Lower lobe of right lung (tissue), 2 donors: ENCODE results near the gene INF2. TPM values are rescaled to one million over a fixed set of nuclear protein-coding genes. Genes with fewer than 3 reads are reported as not detected.

Experiments
- ATAC-seq, 2 donors: fragments of 200-7000 bp; cut with Tn5 transposase; one replicate each; pipeline ENCODE4 v1.9.1; 2020 to 2022; ENCODE audit warnings: mild to moderate bottlenecking in 2 of 2, moderate library complexity in 2 of 2
- DNase-seq: peaks from one replicate; pipeline ENCODE4 v3.0.0-alpha.2; 2020
- H3K27ac ChIP-seq: fragments of 200-600 bp; one replicate; pipeline ENCODE4 v1.8.0; 2022
- H3K27me3 ChIP-seq: fragments of 200-600 bp; one replicate; pipeline ENCODE4 v1.8.0; 2022; ENCODE audit warnings: low read depth
- H3K36me3 ChIP-seq: fragments of 200-600 bp; one replicate; pipeline ENCODE4 v1.8.0; 2022; ENCODE audit warnings: mild to moderate bottlenecking
- H3K4me1 ChIP-seq: fragments of 200-600 bp; one replicate; pipeline ENCODE4 v1.8.0; 2022
- H3K4me3 ChIP-seq: fragments of 200-600 bp; one replicate; pipeline ENCODE4 v1.8.0; 2022; ENCODE audit warnings: mild to moderate bottlenecking
- H3K9me3 ChIP-seq: fragments of 200-600 bp; one replicate; pipeline ENCODE4 v1.8.0; 2022
- CTCF ChIP-seq: fragments of 200-600 bp; IDR thresholded peaks from one replicate; pipeline ENCODE4 v1.8.0; 2022; ENCODE audit warnings: antibody characterized with exemption, mild to moderate bottlenecking
- intact Hi-C: fragments of 100-400 bp; cut with DNase I; formaldehyde crosslinking; loops from one replicate; pipeline ENCODE4 v1.11.0; 2022
- total RNA-seq: library from RNA; stranded (reverse); fragmentation: NEBNext Ultra II Directional; extraction: Animal tissue kit (Norgen Biotek cat#: 25700); gene quantifications from one replicate; pipeline ENCODE4 v1.2.1, GENCODE V29; 2021
- donor health status: DM: no; HTN: yes; CAD: no; lungs with severe emphysema.

INF2 gene
- total RNA-seq, 1 donor from 2014 or later, result 116 TPM

- DNase-seq (no peak), ATAC-seq (peak; percentile 6 to 21)
- no peaks in the 10 kb centered on the region for H3K9me3 ChIP-seq
- intact Hi-C loops, result no loop called here
- no peaks in the 10 kb centered on the region for H3K27me3 ChIP-seq
- peaks cover 52% of the 10 kb centered on the region for H3K4me1 ChIP-seq
- no peak for TF ChIP-seq CTCF
- H3K36me3 ChIP-seq, result no peaks in the 10 kb centered on the region
- peak overlapping the region; percentile 59 for H3K4me3 ChIP-seq
- peak overlapping the region; percentile 84 for H3K27ac ChIP-seq
Observed at GRCh38 chr14:104676694-104677511, 12.5 kb upstream of the INF2 start.

DNA sequence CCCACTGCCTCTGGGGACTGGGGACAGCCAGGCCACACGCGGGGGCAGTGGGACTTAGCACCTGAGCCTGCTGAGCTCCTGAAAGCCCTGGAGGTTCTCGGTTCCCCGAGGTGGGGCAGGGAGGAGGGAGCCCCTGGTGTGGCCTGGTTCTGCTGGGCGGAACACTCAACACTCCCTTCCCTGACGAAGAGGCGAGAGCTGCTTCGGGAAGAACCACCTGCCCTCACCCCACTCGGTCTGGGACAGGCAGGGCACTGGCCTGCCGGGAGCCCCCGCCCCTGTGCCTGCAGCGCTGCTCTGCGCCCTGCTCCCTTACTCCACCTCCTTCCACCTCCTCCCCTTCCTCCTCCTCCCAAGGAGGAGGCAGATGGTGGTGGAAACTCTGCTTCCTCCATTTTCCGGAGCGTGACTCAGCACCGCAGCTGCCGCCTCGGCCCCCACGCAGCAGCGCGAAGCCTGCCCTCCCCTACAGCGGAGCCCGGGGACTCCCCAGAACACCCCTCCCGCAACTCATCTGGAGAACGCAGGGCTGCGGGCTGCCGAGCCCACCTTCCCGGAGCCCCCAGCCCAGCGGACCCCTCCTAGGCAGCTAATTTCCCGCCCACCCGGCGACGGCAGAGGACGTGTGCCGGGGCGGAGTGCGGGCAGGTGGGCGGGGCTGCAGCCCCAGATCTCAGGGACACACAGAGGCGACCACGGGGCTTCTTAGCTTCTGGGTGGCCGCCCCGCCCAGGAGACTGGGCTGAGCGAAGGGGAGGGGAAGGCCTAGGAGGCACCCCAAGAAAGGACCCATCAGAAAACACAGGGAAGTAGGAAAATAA lies 11.7 kb upstream of the INF2 start:
- no peak for TF ChIP-seq CTCF
- intact Hi-C loops, result no loop called here
- peak; percentile 80 to 83 for ATAC-seq
- no peaks in the 10 kb centered on the region for H3K27me3 ChIP-seq
- peak overlapping the region; percentile 59 for H3K4me3 ChIP-seq
- peak overlapping the region; percentile 84 for H3K27ac ChIP-seq
- H3K9me3 ChIP-seq, result no peaks in the 10 kb centered on the region
- peaks cover 60% of the 10 kb centered on the region for H3K4me1 ChIP-seq
- DNase-seq, result peak; percentile 85
- no peaks in the 10 kb centered on the region for H3K36me3 ChIP-seq

GRCh38 chr14:104678346-104678745 lies 11.1 kb upstream of the INF2 start:
- intact Hi-C loops, result no loop called here
- TF ChIP-seq CTCF, result no peak
- peaks cover 61% of the 10 kb centered on the region for H3K4me1 ChIP-seq
- H3K36me3 ChIP-seq, result no peaks in the 10 kb centered on the region
- no peaks in the 10 kb centered on the region for H3K9me3 ChIP-seq
- H3K27me3 ChIP-seq, result no peaks in the 10 kb centered on the region
- peak overlapping the region; percentile 84 for H3K27ac ChIP-seq
- peak overlapping the region; percentile 59 for H3K4me3 ChIP-seq
- peak in 1 of 2 donors; percentile 1 for ATAC-seq
- DNase-seq, result peak; percentile 56

GRCh38 chr14:104678901-104679705 lies 10.3 kb upstream of the INF2 start:
- Histone ChIP-seq H3K4me1 (peaks cover 61% of the 10 kb centered on the region), H3K27ac (peak overlapping the region; percentile 84), H3K9me3 (no peaks in the 10 kb centered on the region), H3K27me3 (no peaks in the 10 kb centered on the region), H3K4me3 (no peak overlapping the region), H3K36me3 (no peaks in the 10 kb centered on the region)
- intact Hi-C loops, result no loop called here
- DNase-seq, result peak; percentile 44
- ATAC-seq, result no peak
- no peak for TF ChIP-seq CTCF
